Suprapubic skin (tissue), 3 donors: Measurements from ENCODE around the gene CLIP1.

Experiments used
- CTCF ChIP-seq, 2 donors: fragments of 200-600 bp in 1 of 2; fragments of 450-650 bp in 1 of 2; sonication (generic) in 1 of 2; IDR thresholded peaks; one replicate each; pipeline ENCODE4 v1.5.1; 2016 to 2019; ENCODE audit warnings: antibody characterized with exemption in 2 of 2, mild to moderate bottlenecking in 1 of 2, moderate library complexity in 1 of 2
- EP300 ChIP-seq: sonication (generic); formaldehyde crosslinking; IDR thresholded peaks from one replicate; pipeline ENCODE4 v1.6.1; 2017; ENCODE audit warnings: antibody characterized with exemption

DNA sequence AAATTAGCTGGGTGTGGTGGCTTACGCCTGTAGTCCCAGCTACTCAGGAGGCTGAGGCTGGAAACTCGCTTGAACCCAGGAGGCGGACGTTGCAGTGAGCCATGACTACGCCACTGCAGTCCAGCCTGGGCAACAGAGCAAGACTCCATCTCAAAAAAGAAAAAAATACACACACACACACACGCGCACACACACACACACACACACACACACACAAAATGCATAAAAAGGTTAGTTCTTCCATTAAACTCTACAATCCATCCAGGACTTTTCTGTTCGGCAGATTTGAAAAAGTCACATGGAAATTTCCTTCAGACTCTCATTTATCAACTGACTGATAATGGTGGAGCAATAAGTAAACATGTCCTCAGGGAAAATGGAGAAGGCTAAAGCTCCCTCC is 147.0 kb downstream of the CLIP1 start:
- TF ChIP-seq EP300 = no peak
- TF ChIP-seq CTCF (IDR thresholded peaks at IDR 0.05) = no peak
